Measurements from ENCODE around the gene GPAM.

The GPAM gene

GRCh38 chr10:112182784-112183328 is 709 bp downstream of the GPAM start:
- no peak for DNase-seq (ENCODE audit: low read depth in 3 of 3)

- DNase-seq (ENCODE audit: low read depth in 3 of 3), result no peak
Measured at GRCh38 chr10:112177247-112177646, 6.3 kb downstream of the GPAM start.

GRCh38 chr10:112176543-112176942 is 7.0 kb downstream of the GPAM start:
- no peak for DNase-seq (ENCODE audit: low read depth in 3 of 3)

GRCh38 chr10:112175409-112175808 is 8.2 kb downstream of the GPAM start:
- DNase-seq (ENCODE audit: low read depth in 3 of 3), result no peak

GRCh38 chr10:112173206-112173605 is 10.4 kb downstream of the GPAM start:
- no peak for DNase-seq (ENCODE audit: low read depth in 3 of 3)

- DNase-seq (ENCODE audit: low read depth in 3 of 3), result no peak
Measured at GRCh38 chr10:112168733-112169132, 14.8 kb downstream of the GPAM start.

GRCh38 chr10:112166800-112167199 is 16.8 kb downstream of the GPAM start:
- no peak for DNase-seq (ENCODE audit: low read depth in 3 of 3)

- DNase-seq (ENCODE audit: low read depth in 3 of 3), result no peak
Measured at GRCh38 chr10:112161757-112162518, 21.6 kb downstream of the GPAM start.

- DNase-seq (ENCODE audit: low read depth in 3 of 3), result no peak
Measured at GRCh38 chr10:112160834-112161233, 22.7 kb downstream of the GPAM start.

GRCh38 chr10:112159469-112159868 is 24.1 kb downstream of the GPAM start:
- no peak for DNase-seq (ENCODE audit: low read depth in 3 of 3)

- no peak for DNase-seq (ENCODE audit: low read depth in 3 of 3)
Measured at GRCh38 chr10:112151524-112152039, 32.0 kb downstream of the GPAM start.

- DNase-seq (ENCODE audit: low read depth in 3 of 3), result no peak
Measured at GRCh38 chr10:112148331-112148730, 35.2 kb downstream of the GPAM start.

- no peak for DNase-seq (ENCODE audit: low read depth in 3 of 3)
Measured at GRCh38 chr10:112146799-112147198, 36.8 kb downstream of the GPAM start.

GRCh38 chr10:112145263-112145662 is 38.3 kb downstream of the GPAM start:
- no peak for DNase-seq (ENCODE audit: low read depth in 3 of 3)

GRCh38 chr10:112143420-112143819 is 40.1 kb downstream of the GPAM start:
- no peak for DNase-seq (ENCODE audit: low read depth in 3 of 3)

GRCh38 chr10:112141292-112141691 is 42.3 kb downstream of the GPAM start:
- no peak for DNase-seq (ENCODE audit: low read depth in 3 of 3)

GRCh38 chr10:112140110-112140970 is 43.2 kb downstream of the GPAM start:
- peak; percentile 43 to 71 (median 46) for DNase-seq (ENCODE audit: low read depth in 3 of 3)

- DNase-seq (ENCODE audit: low read depth in 3 of 3), result no peak
Measured at GRCh38 chr10:112139176-112139575, 44.4 kb downstream of the GPAM start.

- DNase-seq (ENCODE audit: low read depth in 3 of 3), result peak; percentile 13 to 64 (median 43)
Measured at GRCh38 chr10:112137154-112137987, 46.2 kb downstream of the GPAM start.

- no peak for DNase-seq (ENCODE audit: low read depth in 3 of 3)
Measured at GRCh38 chr10:112136486-112137153, 46.9 kb downstream of the GPAM start.

- no peak for DNase-seq (ENCODE audit: low read depth in 3 of 3)
Measured at GRCh38 chr10:112135604-112136003, 48.0 kb downstream of the GPAM start.
